B cell (primary cell): ENCODE measurements around the gene FOXA3. TPM values are rescaled to one million over a fixed set of nuclear protein-coding genes. Genes with fewer than 3 reads are reported as not detected.

Source experiments
- ATAC-seq: fragments of 200-7000 bp; cut with Tn5 transposase; one replicate; pipeline ENCODE4 v1.10.0; 2021; ENCODE audit warnings: low read depth, mild to moderate bottlenecking, moderate number of reproducible peaks, moderate library complexity
- CTCF ChIA-PET: fragments of 350-600 bp; sonication (Branson Sonifier 250); formaldehyde crosslinking; loops from one replicate; lab custom pipeline; 2021; ENCODE audit warnings: antibody characterized with exemption, inconsistent platforms; lab: Charles Lee
- POLR2A ChIA-PET: fragments of 350-600 bp; sonication (Branson Sonifier 250); formaldehyde crosslinking; loops from one replicate; lab custom pipeline; 2021; ENCODE audit warnings: antibody characterized with exemption; lab: Charles Lee
- DNase-seq: peaks from one replicate; pipeline ENCODE4 v3.0.0; 2013
- H2AFZ ChIP-seq: 2 replicates; pipeline ENCODE4 v1.6.1; 2012; ENCODE audit warnings: mild to moderate bottlenecking, low read depth, low read length; ENCODE audit not compliant: insufficient read depth, poor library complexity, severe bottlenecking
- H3K27ac ChIP-seq, 2 donors: 1 replicate in 1 of 2; 2 replicates in 1 of 2; pipeline ENCODE4 v1.5.1; 2012 to 2013; ENCODE audit warnings: low read length in 2 of 2, mild to moderate bottlenecking in 2 of 2, moderate library complexity in 1 of 2
- H3K27me3 ChIP-seq, 4 experiments: fragments of 200-600 bp in 1 of 4; sonication (generic) in 1 of 4; replicated peaks in 1 of 4; 1 replicate in 2 of 4; 2 replicates in 2 of 4; pipeline versions ENCODE4 v1.6.1 to v1.7.0; 2013 to 2016; ENCODE audit warnings: low read length in 3 of 4, mild to moderate bottlenecking in 2 of 4, mixed read lengths in 1 of 4, moderate library complexity in 1 of 4; ENCODE audit not compliant: insufficient read depth in 4 of 4, control insufficient read depth in 3 of 4; ENCODE audit errors: control extremely low read depth in 1 of 4
- H3K36me3 ChIP-seq, 2 experiments: replicated peaks in 1 of 2; 1 replicate in 1 of 2; 2 replicates in 1 of 2; pipeline versions ENCODE4 v1.6.1 to v1.7.1; 2013; ENCODE audit warnings: low read length in 1 of 2; ENCODE audit not compliant: insufficient read depth in 2 of 2, control insufficient read depth in 1 of 2; ENCODE audit errors: control extremely low read depth in 1 of 2, extremely low read depth in 1 of 2
- H3K4me1 ChIP-seq, 2 donors: fragments of 200-600 bp in 1 of 2; sonication (generic) in 1 of 2; 1 replicate in 1 of 2; 2 replicates in 1 of 2; pipeline versions ENCODE4 v1.5.1 to v1.6.1; 2013 to 2017; ENCODE audit warnings: low read length in 2 of 2; ENCODE audit not compliant: control insufficient read depth in 2 of 2, insufficient read depth in 2 of 2
- H3K4me2 ChIP-seq: replicated peaks from 2 replicates; pipeline ENCODE3; 2012; ENCODE audit warnings: mild to moderate bottlenecking, low read depth, low read length; ENCODE audit not compliant: poor library complexity, severe bottlenecking
- H3K4me3 ChIP-seq, 5 experiments: fragments of 200-600 bp in 1 of 5; sonication (generic) in 1 of 5; 1 replicate in 3 of 5; 2 replicates in 2 of 5; pipeline versions ENCODE4 v1.5.1 to v1.7.0; 2011 to 2016; ENCODE audit warnings: low read length in 4 of 5, mild to moderate bottlenecking in 4 of 5, low read depth in 2 of 5, control low read depth in 1 of 5, moderate library complexity in 1 of 5; ENCODE audit not compliant: insufficient read depth in 1 of 5; ENCODE audit errors: control extremely low read depth in 1 of 5, extremely low read depth in 1 of 5
- H3K79me2 ChIP-seq: fragments of 200-600 bp; sonication (generic); one replicate; pipeline ENCODE4 v1.6.0; 2016; ENCODE audit warnings: low read length; ENCODE audit not compliant: control insufficient read depth, insufficient read depth
- H3K9ac ChIP-seq: fragments of 200-600 bp; sonication (generic); 2 replicates; pipeline ENCODE4 v1.6.1; 2017; ENCODE audit warnings: mild to moderate bottlenecking, low read length, moderate library complexity
- H3K9me3 ChIP-seq, 3 donors: one replicate each; pipeline versions ENCODE4 v1.6.1 to v1.7.1; 2013; ENCODE audit warnings: low read length in 2 of 3; ENCODE audit not compliant: control insufficient read depth in 2 of 3, insufficient read depth in 1 of 3; ENCODE audit errors: control extremely low read depth in 1 of 3
- H4K20me1 ChIP-seq: 2 replicates; pipeline ENCODE4 v1.6.0; 2012; ENCODE audit warnings: mild to moderate bottlenecking, low read length; ENCODE audit not compliant: insufficient read depth, control insufficient read depth, poor library complexity, severe bottlenecking
- H3K27ac Mint-ChIP-seq: one replicate; pipeline ENCODE4 v1.8.0; 2021; ENCODE audit warnings: mixed read lengths
- H3K27me3 Mint-ChIP-seq: one replicate; pipeline ENCODE4 v1.8.0; 2021; ENCODE audit warnings: mixed read lengths
- H3K4me1 Mint-ChIP-seq: one replicate; pipeline ENCODE4 v1.8.0; 2021; ENCODE audit warnings: mixed read lengths
- H3K4me3 Mint-ChIP-seq: one replicate; pipeline ENCODE4 v1.8.0; 2021; ENCODE audit warnings: mixed read lengths
- H3K9me3 Mint-ChIP-seq: one replicate; pipeline ENCODE4 v1.8.0; 2022; ENCODE audit warnings: mixed read lengths; ENCODE audit not compliant: insufficient read depth
- CTCF ChIP-seq: fragments of 200-600 bp; IDR thresholded peaks from one replicate; pipeline ENCODE4 v1.8.0; 2022; ENCODE audit warnings: antibody characterized with exemption, mild to moderate bottlenecking
- EZH2 ChIP-seq: IDR thresholded peaks from 2 replicates; pipeline ENCODE4 v1.6.1; 2012; ENCODE audit warnings: borderline replicate concordance, low read depth, mild to moderate bottlenecking, moderate library complexity, low read length; ENCODE audit not compliant: insufficient read depth, poor library complexity, severe bottlenecking
- WGBS: methylation state at CpG from one replicate; pipeline ENCODE4 v1.1.5; 2013; ENCODE audit warnings: missing lambda C conversion rate; ENCODE audit not compliant: insufficient coverage; 5-methylcytosine and 5-hydroxymethylcytosine counted together
- intact Hi-C: fragments of 100-400 bp; cut with micrococcal nuclease; formaldehyde crosslinking; loops from one replicate; pipeline ENCODE4 v1.10.0; 2022
- polyA plus RNA-seq: library from polyadenylated mRNA; depleted of rRNA; stranded (reverse); fragments of >200 nt; gene quantifications from 2 replicates; pipeline ENCODE4 v1.2.3, GENCODE V29; 2012
- total RNA-seq, 2 donors: library from RNA; stranded (reverse); fragments of 120-200 nt in 1 of 2; gene quantifications; 1 replicate in 1 of 2; 2 replicates in 1 of 2; pipeline versions ENCODE4 v1.2.3 to v1.2.4, GENCODE V29; 2013 to 2022

Gene FOXA3
- total and polyA plus RNA-seq, 2 donors (not counting 1 experiment from before 2014, with no cell fraction given), result not detected

DNA sequence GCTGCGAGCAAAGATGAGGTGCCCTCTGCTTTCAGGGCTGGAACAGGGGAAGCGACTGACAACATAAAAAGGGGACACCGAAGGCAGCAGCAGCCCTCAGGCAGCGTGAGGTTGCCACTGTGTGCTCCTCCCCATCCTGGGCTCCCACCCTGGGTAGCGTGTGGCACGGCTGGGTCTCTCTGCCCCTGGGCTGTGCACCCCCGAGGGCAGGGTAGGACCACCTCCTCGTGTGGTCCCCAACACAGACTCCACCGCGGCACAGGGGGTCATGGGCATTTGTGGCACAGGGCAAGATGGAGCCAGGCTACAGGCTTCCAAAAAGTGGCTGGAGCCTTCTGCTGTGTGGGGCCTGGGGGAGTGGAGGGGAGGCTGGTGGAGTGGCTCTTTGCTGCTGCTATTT lies 42.6 kb upstream of the FOXA3 start:
- ChIA-PET CTCF (no interaction called here), POLR2A (no interaction called here)
- H3K27ac ChIP-seq, result no peak overlapping the region
- no peaks in the 10 kb centered on the region for H3K79me2 ChIP-seq
- H3K27ac Mint-ChIP-seq, result no peak overlapping the region
- no peak overlapping the region for H3K9ac ChIP-seq
- H4K20me1 ChIP-seq, result peaks cover 9% of the 10 kb centered on the region
- DNase-seq (no peak), ATAC-seq (no peak)
- H3K4me1 Mint-ChIP-seq, result peaks cover 7% of the 10 kb centered on the region
- H2AFZ ChIP-seq, result no peak overlapping the region
- no peak overlapping the region for H3K4me3 ChIP-seq
- H3K4me2 ChIP-seq, result no peak overlapping the region
- H3K4me3 Mint-ChIP-seq, result no peak overlapping the region
- H3K9me3 ChIP-seq, result no peaks in the 10 kb centered on the region
- no peaks in the 10 kb centered on the region for H3K27me3 ChIP-seq
- peaks cover 6 to 9% of the 10 kb centered on the region in 2 donors for H3K4me1 ChIP-seq
- no peaks in the 10 kb centered on the region for H3K27me3 Mint-ChIP-seq
- 95% methylated on average over 10 of the region's 10 CpGs for WGBS
- peaks cover 0 to 50% of the 10 kb centered on the region in 2 experiments for H3K36me3 ChIP-seq
- TF ChIP-seq EZH2, result no peak
- TF ChIP-seq CTCF, result no peak
- intact Hi-C loops, result no loop called here
- no peaks in the 10 kb centered on the region for H3K9me3 Mint-ChIP-seq

DNA sequence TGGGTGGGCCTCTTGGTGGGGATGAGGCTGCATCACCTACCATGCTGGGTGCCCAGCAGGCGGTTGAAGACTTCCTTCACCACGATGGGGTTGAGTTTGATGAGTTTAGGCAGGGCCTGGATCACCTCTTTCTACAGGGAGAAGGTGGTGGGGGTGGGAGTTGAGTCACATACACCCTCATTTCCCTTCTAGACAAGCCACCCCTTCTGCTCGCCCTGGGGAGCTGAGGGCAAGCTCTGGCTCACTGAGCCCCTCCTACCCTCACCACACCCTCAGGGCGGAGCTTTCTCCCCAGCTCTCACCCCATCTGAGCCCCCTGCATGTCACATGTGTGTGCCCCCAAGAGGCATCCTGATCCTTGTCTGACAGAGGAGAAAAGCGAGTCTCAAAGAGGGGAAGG lies 41.4 kb upstream of the FOXA3 start:
- Mint-ChIP-seq H3K9me3 (no peaks in the 10 kb centered on the region), H3K4me3 (no peak overlapping the region), H3K4me1 (no peaks in the 10 kb centered on the region), H3K27ac (no peak overlapping the region), H3K27me3 (no peaks in the 10 kb centered on the region)
- DNase-seq (no peak), ATAC-seq (no peak)
- peaks cover 0 to 60% of the 10 kb centered on the region in 2 experiments for H3K36me3 ChIP-seq
- H3K79me2 ChIP-seq, result no peaks in the 10 kb centered on the region
- H3K4me1 ChIP-seq, result no peaks in the 10 kb centered on the region
- ChIA-PET POLR2A (no interaction called here), CTCF (no interaction called here)
- no peak overlapping the region for H3K27ac ChIP-seq
- intact Hi-C loops, result no loop called here
- TF ChIP-seq EZH2, result no peak
- no peak for TF ChIP-seq CTCF
- H2AFZ ChIP-seq, result no peak overlapping the region
- no peaks in the 10 kb centered on the region for H3K9me3 ChIP-seq
- WGBS, result 100% methylated on average over 1 of the region's 5 CpGs
- peaks cover 2% of the 10 kb centered on the region for H4K20me1 ChIP-seq
- H3K4me3 ChIP-seq, result no peak overlapping the region
- H3K27me3 ChIP-seq, result no peaks in the 10 kb centered on the region
- no peak overlapping the region for H3K9ac ChIP-seq
- no peak overlapping the region for H3K4me2 ChIP-seq
